Sigmoid colon (tissue), 3 donors: ENCODE measurements around the gene CFAP91.

Source experiments
- CTCF ChIP-seq, 4 experiments: fragments of 450-650 bp in 3 of 4; fragments of 200-600 bp in 1 of 4; IDR thresholded peaks; one replicate each; pipeline ENCODE4 v1.5.1; 2016 to 2019; ENCODE audit warnings: antibody characterized with exemption in 4 of 4, mild to moderate bottlenecking in 3 of 4, moderate library complexity in 2 of 4
- POLR2A ChIP-seq, 2 donors: fragments of 450-650 bp; IDR thresholded peaks; one replicate each; pipeline ENCODE4 v1.6.1; 2016; ENCODE audit warnings: antibody characterized with exemption in 2 of 2, mild to moderate bottlenecking in 2 of 2, moderate library complexity in 2 of 2

GRCh38 chr3:119748991-119749390, 46.2 kb downstream of the CFAP91 start:
- no peak for TF ChIP-seq POLR2A (IDR thresholded peaks at IDR 0.05)
- no peak for TF ChIP-seq CTCF (IDR thresholded peaks at IDR 0.05)
